PC-3 (cell line): Measurements from ENCODE around the gene ANKRD35. TPM values are rescaled to one million over a fixed set of nuclear protein-coding genes. Genes with fewer than 3 reads are reported as not detected.

Experiments used
- microRNA-seq: library from miRNA; unstranded; fragments of <30 nt; microRNA quantifications from one replicate; pipeline ENCODE4 v1.1.0, GENCODE V29; 2020; ENCODE audit not compliant: unreplicated experiment
- total RNA-seq: library from RNA; depleted of rRNA; stranded (reverse); fragments of >200 nt; gene quantifications from 2 replicates; pipeline ENCODE4 v1.2.3, GENCODE V29; 2014; rRNA removed

ANKRD35 gene
- total RNA-seq, 1 experiment from 2014 or later = 0.07 TPM

Small RNA genes within 50 kb of the gene (microRNA-seq; reads per million reads assigned to microRNA genes)
- gene MIR6736 = not detected

Other genes starting within 250 kb of the ANKRD35 start
- gene PDZK1, start 178.5 kb downstream of the ANKRD35 start, total RNA-seq = 2.3 and 4.2 TPM in 2 replicates
- not detected in 2 replicates for gene CD160, start 166.4 kb downstream of the ANKRD35 start, total RNA-seq
- 15.2 and 15.9 TPM in 2 replicates for gene RNF115, start 61.8 kb downstream of the ANKRD35 start, total RNA-seq
- gene POLR3C, start 61.7 kb downstream of the ANKRD35 start, total RNA-seq = 35.8 and 41.5 TPM in 2 replicates
- 2.4 and 3.0 TPM in 2 replicates for gene NUDT17, start 40.2 kb downstream of the ANKRD35 start, total RNA-seq
- 25.2 and 27.2 TPM in 2 replicates for gene PIAS3, start 26.8 kb downstream of the ANKRD35 start, total RNA-seq
- 0.81 and 1.9 TPM in 2 replicates for gene ITGA10, start 24.2 kb upstream of the ANKRD35 start, total RNA-seq
- gene PEX11B, start 32.9 kb upstream of the ANKRD35 start, total RNA-seq = 27.4 and 31.3 TPM in 2 replicates
- gene RBM8A, start 41.6 kb upstream of the ANKRD35 start, total RNA-seq = 459 and 482 TPM in 2 replicates
- gene LIX1L, start 72.2 kb upstream of the ANKRD35 start, total RNA-seq = 12.5 and 13.6 TPM in 2 replicates
- gene ANKRD34A, start 78.7 kb upstream of the ANKRD35 start, total RNA-seq = 0.29 and 2.8 TPM in 2 replicates
- 3.7 and 8.4 TPM in 2 replicates for gene POLR3GL, start 78.8 kb upstream of the ANKRD35 start, total RNA-seq
- 45.3 and 66.6 TPM in 2 replicates for gene TXNIP, start 110.7 kb upstream of the ANKRD35 start, total RNA-seq
- gene HJV, start 135.9 kb upstream of the ANKRD35 start, total RNA-seq = not detected in 2 replicates